Tibial nerve (tissue), 4 donors: ENCODE measurements around the gene WRAP73. TPM values are rescaled to one million over a fixed set of nuclear protein-coding genes. Genes with fewer than 3 reads are reported as not detected.

Experiments
- DNase-seq, 2 donors: peaks; one replicate each; pipeline ENCODE4 v3.0.0-alpha.2; 2019; ENCODE audit warnings: low spot score in 2 of 2
- H3K27ac ChIP-seq, 4 donors: fragments of 200-600 bp; sonication (generic) in 3 of 4; one replicate each; pipeline ENCODE4 v1.5.1; 2017 to 2019; ENCODE audit warnings: mild to moderate bottlenecking in 1 of 4
- H3K27me3 ChIP-seq, 2 donors: fragments of 200-600 bp; sonication (generic) in 1 of 2; one replicate each; pipeline versions ENCODE4 v1.5.1 to v1.6.0; 2017 to 2019
- H3K36me3 ChIP-seq, 3 donors: fragments of 200-600 bp; sonication (generic); one replicate each; pipeline ENCODE4 v1.5.1; 2018 to 2019
- H3K4me1 ChIP-seq, 4 donors: fragments of 200-600 bp; sonication (generic) in 3 of 4; one replicate each; pipeline ENCODE4 v1.5.1; 2017 to 2019
- H3K4me3 ChIP-seq, 4 donors: fragments of 200-600 bp; sonication (generic) in 3 of 4; one replicate each; pipeline ENCODE4 v1.5.1; 2017 to 2019; ENCODE audit warnings: mild to moderate bottlenecking in 1 of 4, moderate library complexity in 1 of 4
- H3K9me3 ChIP-seq, 4 donors: fragments of 200-600 bp; sonication (generic) in 3 of 4; one replicate each; pipeline ENCODE4 v1.5.1; 2017 to 2019
- EP300 ChIP-seq, 2 donors: sonication (generic); formaldehyde crosslinking; IDR thresholded peaks; one replicate each; pipeline ENCODE4 v1.6.1; 2017; ENCODE audit warnings: antibody characterized with exemption in 2 of 2, mild to moderate bottlenecking in 1 of 2
- POLR2A ChIP-seq, 2 donors: fragments of 450-650 bp; IDR thresholded peaks; one replicate each; pipeline ENCODE4 v1.6.1; 2017; ENCODE audit warnings: antibody characterized with exemption in 2 of 2, mild to moderate bottlenecking in 2 of 2, moderate library complexity in 2 of 2
- WGBS, 2 donors: methylation state at CpG; one replicate each; pipeline ENCODE4 v1.1.5; 2018; 5-methylcytosine and 5-hydroxymethylcytosine counted together
- total RNA-seq, 4 donors: library from RNA; depleted of rRNA; stranded (reverse); fragments of >200 nt; gene quantifications; one replicate each; pipeline ENCODE4 v1.1.0, GENCODE V29; 2016
- TF ChIP-seq, protein P1 (sequence below), 5 experiments: fragments of 200-600 bp in 3 of 5; fragments of 450-650 bp in 2 of 5; sonication (generic) in 3 of 5; IDR thresholded peaks; one replicate each; pipeline ENCODE4 v1.5.1; 2016 to 2019; ENCODE audit warnings: antibody characterized with exemption in 5 of 5, mild to moderate bottlenecking in 3 of 5, moderate library complexity in 2 of 5

WRAP73 gene
- total RNA-seq, 4 donors from 2014 or later: 11.1 to 17.1 (median 12.9) TPM

- Histone ChIP-seq H3K4me3 (no peak overlapping the region), H3K4me1 (no peaks in the 10 kb centered on the region), H3K36me3 (peaks cover 0 to 94% (median 22%) of the 10 kb centered on the region in 3 donors), H3K27ac (no peak overlapping the region), H3K9me3 (no peaks in the 10 kb centered on the region), H3K27me3 (no peaks in the 10 kb centered on the region)
- DNase-seq: no peak
- TF ChIP-seq POLR2A (IDR thresholded peaks at IDR 0.05): no peak
- TF ChIP-seq, protein P1, sequence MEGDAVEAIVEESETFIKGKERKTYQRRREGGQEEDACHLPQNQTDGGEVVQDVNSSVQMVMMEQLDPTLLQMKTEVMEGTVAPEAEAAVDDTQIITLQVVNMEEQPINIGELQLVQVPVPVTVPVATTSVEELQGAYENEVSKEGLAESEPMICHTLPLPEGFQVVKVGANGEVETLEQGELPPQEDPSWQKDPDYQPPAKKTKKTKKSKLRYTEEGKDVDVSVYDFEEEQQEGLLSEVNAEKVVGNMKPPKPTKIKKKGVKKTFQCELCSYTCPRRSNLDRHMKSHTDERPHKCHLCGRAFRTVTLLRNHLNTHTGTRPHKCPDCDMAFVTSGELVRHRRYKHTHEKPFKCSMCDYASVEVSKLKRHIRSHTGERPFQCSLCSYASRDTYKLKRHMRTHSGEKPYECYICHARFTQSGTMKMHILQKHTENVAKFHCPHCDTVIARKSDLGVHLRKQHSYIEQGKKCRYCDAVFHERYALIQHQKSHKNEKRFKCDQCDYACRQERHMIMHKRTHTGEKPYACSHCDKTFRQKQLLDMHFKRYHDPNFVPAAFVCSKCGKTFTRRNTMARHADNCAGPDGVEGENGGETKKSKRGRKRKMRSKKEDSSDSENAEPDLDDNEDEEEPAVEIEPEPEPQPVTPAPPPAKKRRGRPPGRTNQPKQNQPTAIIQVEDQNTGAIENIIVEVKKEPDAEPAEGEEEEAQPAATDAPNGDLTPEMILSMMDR (IDR thresholded peaks at IDR 0.05): no peak
- TF ChIP-seq EP300 (IDR thresholded peaks at IDR 0.05): no peak
- 94 to 95% methylated on average over 11 of the region's 11 CpGs for WGBS, 2 donors
These were observed 8.1 kb downstream of the WRAP73 start for GRCh38 chr1:3641816-3642215.

DNA sequence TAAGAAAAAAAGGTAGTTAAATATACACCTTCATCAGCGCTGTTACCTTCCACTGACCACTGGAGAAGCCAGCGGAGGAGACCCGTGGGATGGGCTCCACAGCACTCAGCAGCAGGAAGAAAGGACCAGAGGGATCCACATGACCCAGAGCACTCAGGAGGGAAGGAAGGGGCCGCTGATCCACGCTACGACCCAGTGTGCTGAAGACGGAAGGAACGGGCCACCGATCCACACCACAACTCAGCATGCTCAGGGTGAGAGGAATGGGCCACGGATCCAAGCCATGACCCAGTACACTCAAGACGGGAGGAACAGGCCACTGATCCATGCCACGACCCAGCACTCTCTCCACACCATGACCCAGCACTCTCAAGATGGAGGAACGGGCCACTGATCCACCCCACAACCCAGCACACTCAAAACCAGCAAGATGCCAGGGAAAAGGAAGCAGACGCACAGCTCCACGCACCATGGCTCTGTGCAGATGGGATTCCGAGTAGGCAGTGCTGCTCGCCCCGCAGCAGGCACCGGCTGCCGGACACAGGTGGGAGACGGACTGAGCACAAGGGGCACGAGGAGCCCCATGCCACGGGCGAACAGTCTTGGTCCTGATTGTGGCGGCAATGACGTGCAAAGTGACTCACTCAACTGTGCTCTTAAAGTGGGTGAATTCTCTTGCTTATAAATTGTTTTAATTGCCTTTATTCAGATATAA is 8.7 kb downstream of the WRAP73 start:
- no peak for TF ChIP-seq POLR2A (IDR thresholded peaks at IDR 0.05)
- no peak for TF ChIP-seq EP300 (IDR thresholded peaks at IDR 0.05)
- TF ChIP-seq, protein P1 (IDR thresholded peaks at IDR 0.05): no peak
- no peak for DNase-seq
- no peaks in the 10 kb centered on the region for H3K4me1 ChIP-seq
- no peaks in the 10 kb centered on the region for H3K27me3 ChIP-seq
- H3K36me3 ChIP-seq: peaks cover 0 to 94% (median 22%) of the 10 kb centered on the region in 3 donors
- H3K4me3 ChIP-seq: no peak overlapping the region
- no peaks in the 10 kb centered on the region for H3K9me3 ChIP-seq
- no peak overlapping the region for H3K27ac ChIP-seq
- WGBS, 2 donors: 92 to 93% methylated on average over 26 of the region's 26 CpGs

- H3K27me3 ChIP-seq: no peaks in the 10 kb centered on the region
- peaks cover 0 to 94% (median 18%) of the 10 kb centered on the region in 3 donors for H3K36me3 ChIP-seq
- H3K27ac ChIP-seq: no peak overlapping the region
- 84 to 85% methylated on average over 32 to 35 of the region's 36 CpGs for WGBS, 2 donors
- TF ChIP-seq, protein P1 (IDR thresholded peaks at IDR 0.05): no peak
- TF ChIP-seq EP300 (IDR thresholded peaks at IDR 0.05) (no peak), POLR2A (IDR thresholded peaks at IDR 0.05) (no peak)
- no peaks in the 10 kb centered on the region for H3K9me3 ChIP-seq
- H3K4me1 ChIP-seq: no peaks in the 10 kb centered on the region
- no peak overlapping the region for H3K4me3 ChIP-seq
- DNase-seq: no peak
These were observed 9.6 kb downstream of the WRAP73 start for GRCh38 chr1:3640121-3640837.

- H3K36me3 ChIP-seq: peaks cover 0 to 94% (median 26%) of the 10 kb centered on the region in 3 donors
- TF ChIP-seq, protein P1 (IDR thresholded peaks at IDR 0.05): no peak
These were observed 10.4 kb downstream of the WRAP73 start for GRCh38 chr1:3639397-3639911.

DNA sequence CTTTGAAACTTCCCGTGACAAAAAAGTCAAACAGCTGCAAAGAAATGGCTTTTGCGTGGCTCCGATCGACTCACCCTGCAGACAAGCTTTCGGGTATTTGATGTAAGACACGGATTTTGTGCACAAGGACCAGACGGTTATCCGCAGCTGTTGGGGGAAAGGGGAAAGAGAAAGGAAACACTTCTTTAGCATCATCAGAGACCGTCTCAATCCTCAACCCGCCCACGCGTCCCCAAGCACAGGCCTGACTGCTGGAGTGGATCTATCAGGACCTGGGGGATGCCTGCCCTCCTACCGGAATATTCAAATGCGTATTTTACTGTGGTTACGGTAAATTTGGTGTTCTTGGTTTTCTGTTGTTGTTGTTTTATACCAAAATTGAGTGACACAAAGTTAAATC is 11.2 kb downstream of the WRAP73 start:
- Histone ChIP-seq H3K36me3 (peaks cover 0 to 98% (median 31%) of the 10 kb centered on the region in 3 donors), H3K27ac (no peak overlapping the region), H3K4me3 (no peak overlapping the region), H3K27me3 (no peaks in the 10 kb centered on the region), H3K4me1 (no peaks in the 10 kb centered on the region), H3K9me3 (no peaks in the 10 kb centered on the region)
- DNase-seq: no peak
- TF ChIP-seq EP300 (IDR thresholded peaks at IDR 0.05) (no peak), POLR2A (IDR thresholded peaks at IDR 0.05) (no peak)
- TF ChIP-seq, protein P1 (IDR thresholded peaks at IDR 0.05): no peak
- 84 to 88% methylated on average over 15 of the region's 15 CpGs for WGBS, 2 donors

More at GRCh38 chr1:3639397-3639911, 10.4 kb downstream of the WRAP73 start:
- WGBS, 2 donors: 90 to 94% methylated on average over 21 to 23 of the region's 23 CpGs
- no peaks in the 10 kb centered on the region for H3K9me3 ChIP-seq
- H3K4me3 ChIP-seq: no peak overlapping the region
- no peaks in the 10 kb centered on the region for H3K4me1 ChIP-seq
- no peak for DNase-seq
- no peak overlapping the region for H3K27ac ChIP-seq
- H3K27me3 ChIP-seq: no peaks in the 10 kb centered on the region
